ENCODE results near the gene GPR78.

- TF ChIP-seq CTCF (IDR thresholded peaks at IDR 0.05; ENCODE audit: low read length) (no peak), EZH2 (IDR thresholded peaks at IDR 0.05; ENCODE audit: borderline replicate concordance, low read length) (no peak)
Observed at GRCh38 chr4:8613421-8614364, 33.5 kb downstream of the GPR78 start.

All from OCI-LY1 (cell line).